GM21367 (cell line): Measurements from ENCODE around the gene LPP.

ENCODE experiments used
- ATAC-seq: cut with Tn5 transposase; IDR thresholded peaks from one replicate; pipeline ENCODE4 v1.9.1; 2021; ENCODE audit not compliant: unreplicated experiment

The LPP gene

GRCh38 chr3:188323067-188323842 lies 169.3 kb downstream of the LPP start:
- no peak for ATAC-seq

GRCh38 chr3:188326111-188326510 lies 172.2 kb downstream of the LPP start:
- ATAC-seq: no peak

GRCh38 chr3:188326968-188327367 lies 173.0 kb downstream of the LPP start:
- no peak for ATAC-seq

GRCh38 chr3:188327433-188327832 lies 173.5 kb downstream of the LPP start:
- no peak for ATAC-seq

- ATAC-seq: no peak
These were observed 176.2 kb downstream of the LPP start for GRCh38 chr3:188330138-188330537.

- ATAC-seq: no peak
These were observed 177.2 kb downstream of the LPP start for GRCh38 chr3:188331166-188331565.

GRCh38 chr3:188332085-188332484 lies 178.1 kb downstream of the LPP start:
- ATAC-seq: no peak

GRCh38 chr3:188335656-188336055 lies 181.7 kb downstream of the LPP start:
- ATAC-seq: no peak

- no peak for ATAC-seq
These were observed 182.2 kb downstream of the LPP start for GRCh38 chr3:188336178-188336577.

GRCh38 chr3:188337232-188337631 lies 183.3 kb downstream of the LPP start:
- ATAC-seq: no peak

- ATAC-seq: no peak
These were observed 184.1 kb downstream of the LPP start for GRCh38 chr3:188338086-188338485.

- no peak for ATAC-seq
These were observed 185.7 kb downstream of the LPP start for GRCh38 chr3:188339410-188340295.

- no peak for ATAC-seq
These were observed 187.5 kb downstream of the LPP start for GRCh38 chr3:188341501-188341900.

GRCh38 chr3:188342991-188343732 lies 189.2 kb downstream of the LPP start:
- ATAC-seq: no peak

GRCh38 chr3:188343894-188344293 lies 189.9 kb downstream of the LPP start:
- no peak for ATAC-seq

- ATAC-seq: no peak
These were observed 191.3 kb downstream of the LPP start for GRCh38 chr3:188345223-188345622.

- ATAC-seq: no peak
These were observed 194.7 kb downstream of the LPP start for GRCh38 chr3:188348435-188349244.

- ATAC-seq: no peak
These were observed 195.5 kb downstream of the LPP start for GRCh38 chr3:188349351-188349901.

- no peak for ATAC-seq
These were observed 196.0 kb downstream of the LPP start for GRCh38 chr3:188349933-188350332.

GRCh38 chr3:188350961-188351360 lies 197.0 kb downstream of the LPP start:
- no peak for ATAC-seq
